Choroid plexus epithelial cell (primary cell): ENCODE measurements around the gene RFTN1.

ENCODE experiments used
- DNase-seq: peaks from one replicate; pipeline ENCODE4 v3.0.0-alpha.2; 2010; ENCODE audit warnings: low read depth
- H3K4me3 ChIP-seq: 2 replicates; pipeline ENCODE4 v1.5.1; 2011; ENCODE audit warnings: low read depth, mild to moderate bottlenecking, control low read depth, low read length, moderate library complexity
- CTCF ChIP-seq: conservative IDR thresholded peaks from 2 replicates; pipeline ENCODE4 v1.5.1; 2011; ENCODE audit warnings: low read depth, mild to moderate bottlenecking, control low read depth, inconsistent platforms, low read length, moderate library complexity

RFTN1 gene

GRCh38 chr3:16354291-16354690 is 159.2 kb downstream of the RFTN1 start:
- no peak overlapping the region for H3K4me3 ChIP-seq
- no peak for DNase-seq
- TF ChIP-seq CTCF = no peak

DNA sequence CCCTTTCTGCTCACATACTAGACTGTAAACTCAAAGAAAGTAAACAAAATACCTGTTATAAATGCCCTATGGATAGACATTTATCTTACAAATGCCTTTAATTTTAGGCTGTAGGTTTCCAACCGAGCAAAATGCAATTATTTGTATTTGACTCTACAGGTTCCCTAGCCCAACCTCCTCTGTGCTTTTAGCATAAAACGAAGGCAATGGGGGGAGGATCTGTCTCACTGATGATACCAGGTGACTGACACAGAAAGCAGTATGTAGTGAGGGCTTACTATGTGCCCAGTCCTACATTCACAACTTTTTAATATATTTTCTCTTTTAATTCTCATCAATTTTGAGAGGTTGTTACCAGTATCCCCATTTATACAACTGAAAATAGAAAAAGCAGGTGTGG is 161.1 kb downstream of the RFTN1 start:
- TF ChIP-seq CTCF = no peak
- H3K4me3 ChIP-seq = no peak overlapping the region
- no peak for DNase-seq

DNA sequence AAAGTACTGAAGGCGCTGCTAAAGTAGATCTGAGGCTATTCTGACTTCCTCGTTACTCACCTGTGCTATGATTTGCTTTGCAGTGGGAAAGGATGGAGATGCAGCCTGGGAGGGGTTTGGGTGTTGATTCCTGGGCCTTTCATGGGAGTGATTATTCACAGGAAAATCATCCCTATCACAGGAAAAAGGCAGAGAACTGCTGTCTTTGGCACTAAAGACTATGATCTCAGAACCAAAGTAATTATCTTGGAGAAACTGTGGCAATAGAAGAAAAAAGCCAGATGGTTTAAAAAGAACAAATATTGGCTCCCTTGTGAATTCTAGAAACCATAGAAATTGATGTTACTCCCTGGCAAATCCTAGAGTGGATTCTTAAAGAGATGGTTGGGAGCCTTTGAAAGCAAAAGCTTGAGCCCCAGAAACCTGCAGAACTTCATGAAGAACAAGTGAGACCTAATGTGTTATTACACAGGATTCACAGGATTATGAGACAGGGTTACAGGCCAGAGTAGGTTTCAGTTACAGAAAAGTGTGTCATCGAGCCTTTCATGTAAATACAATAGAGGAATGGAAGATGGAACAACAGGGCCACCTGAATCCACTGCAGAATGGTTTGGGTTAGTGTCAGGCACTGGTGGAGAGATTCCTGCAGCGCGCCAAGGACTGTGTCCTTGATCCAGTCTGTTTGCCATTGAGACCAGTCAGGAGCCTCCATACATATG is 162.7 kb downstream of the RFTN1 start:
- DNase-seq = no peak
- no peak overlapping the region for H3K4me3 ChIP-seq
- TF ChIP-seq CTCF = no peak

DNA sequence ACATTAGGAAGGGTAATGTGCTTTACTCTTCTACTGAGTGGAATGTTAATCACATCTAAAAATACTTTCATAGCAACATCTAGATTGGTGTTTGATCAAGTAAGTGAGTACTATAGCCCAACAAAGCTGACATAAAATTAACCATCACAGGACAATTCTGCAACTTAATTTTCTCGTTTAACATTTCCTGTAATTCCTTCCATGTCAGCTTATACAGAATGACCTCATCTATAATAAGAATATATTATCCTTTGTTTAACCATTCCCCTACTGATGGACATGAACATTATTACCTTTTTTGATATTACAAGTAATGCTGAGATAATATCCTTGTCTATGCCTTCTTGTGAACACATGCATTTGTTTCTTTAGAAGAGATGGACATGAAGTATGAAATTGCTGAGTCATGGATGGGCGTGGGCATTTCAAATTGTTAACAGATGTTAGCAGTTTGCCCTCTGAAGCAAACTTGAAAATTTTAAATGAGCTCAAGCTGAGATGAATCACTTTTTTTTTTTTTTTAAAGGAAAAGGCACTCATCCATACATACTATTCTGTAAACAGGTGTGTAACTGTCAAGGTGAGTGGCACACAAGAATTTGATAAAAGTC is 163.4 kb downstream of the RFTN1 start:
- DNase-seq = peak; percentile 54
- H3K4me3 ChIP-seq = no peak overlapping the region
- no peak for TF ChIP-seq CTCF

GRCh38 chr3:16347548-16347947 is 166.0 kb downstream of the RFTN1 start:
- TF ChIP-seq CTCF = no peak
- DNase-seq = no peak
- no peak overlapping the region for H3K4me3 ChIP-seq

GRCh38 chr3:16346413-16347081 is 167.0 kb downstream of the RFTN1 start:
- no peak for TF ChIP-seq CTCF
- H3K4me3 ChIP-seq = no peak overlapping the region

More at GRCh38 chr3:16346413-16347081, 167.0 kb downstream of the RFTN1 start:
- no peak for DNase-seq
